Activated CD4-positive, alpha-beta T cell treated with anti-CD3 and anti-CD28 coated beads, Interleukin-2, amount 50 U/mL, for 24 hours (primary cell): ENCODE data around the gene UQCR10.
A peak's percentile ranks its signal among the peaks of the same experiment; 100 is the strongest.

Experiments used
- DNase-seq, 2 donors: peaks; one replicate each; pipeline ENCODE4 v3.0.0-alpha.2; 2020; ENCODE audit warnings: low read depth in 1 of 2, low spot score in 1 of 2

The UQCR10 gene

GRCh38 chr22:29767171-29768051 lies at the start of gene UQCR10:
Gene UQCR10, plus strand, starts transcription at chr22:29767369. Its CDS starts 30 bp downstream, at chr22:29767399.
- peak; percentile 81 to 92 for DNase-seq

GRCh38 chr22:29717789-29718188 lies 49.4 kb upstream of the UQCR10 start:
- DNase-seq = no peak

- DNase-seq = no peak
These were observed 47.9 kb upstream of the UQCR10 start for GRCh38 chr22:29718949-29719898.

GRCh38 chr22:29719899-29720645 lies 47.1 kb upstream of the UQCR10 start, which contains the start of gene CABP7:
Gene CABP7, plus strand, starts transcription at chr22:29720003. Its CDS starts 422 bp downstream, at chr22:29720425.
- DNase-seq = no peak

GRCh38 chr22:29720811-29721323 lies 46.3 kb upstream of the UQCR10 start:
- no peak for DNase-seq

GRCh38 chr22:29722151-29722550 lies 45.0 kb upstream of the UQCR10 start:
- no peak for DNase-seq

- DNase-seq = no peak
These were observed 44.6 kb upstream of the UQCR10 start for GRCh38 chr22:29722587-29722986.

- no peak for DNase-seq
These were observed 43.4 kb upstream of the UQCR10 start for GRCh38 chr22:29723766-29724165.

- DNase-seq = no peak
These were observed 42.3 kb upstream of the UQCR10 start for GRCh38 chr22:29724843-29725242.

GRCh38 chr22:29726106-29726505 lies 41.1 kb upstream of the UQCR10 start:
- DNase-seq = no peak

- DNase-seq = no peak
These were observed 40.5 kb upstream of the UQCR10 start for GRCh38 chr22:29726512-29727130.

GRCh38 chr22:29727131-29727523 lies 40.0 kb upstream of the UQCR10 start:
- DNase-seq = no peak

GRCh38 chr22:29729161-29729560 lies 38.0 kb upstream of the UQCR10 start:
- no peak for DNase-seq

GRCh38 chr22:29731058-29731850 lies 35.9 kb upstream of the UQCR10 start:
- DNase-seq = no peak

GRCh38 chr22:29732883-29733282 lies 34.3 kb upstream of the UQCR10 start:
- DNase-seq = no peak

- DNase-seq = no peak
These were observed 33.6 kb upstream of the UQCR10 start for GRCh38 chr22:29733362-29734201.

GRCh38 chr22:29734406-29734805 lies 32.8 kb upstream of the UQCR10 start:
- DNase-seq = no peak

- no peak for DNase-seq
These were observed 32.3 kb upstream of the UQCR10 start for GRCh38 chr22:29734838-29735237.

- DNase-seq = no peak
These were observed 31.8 kb upstream of the UQCR10 start for GRCh38 chr22:29735416-29735815.
